GM12878 (cell line): ENCODE measurements around the gene ARHGEF11. TPM values are rescaled to one million over a fixed set of nuclear protein-coding genes. Genes with fewer than 3 reads are reported as not detected.

ENCODE experiments used
- ATAC-seq: fragments of 200-7000 bp; cut with Tn5 transposase; 3 replicates; pipeline ENCODE4 v1.9.1; 2020; ENCODE audit warnings: mild to moderate bottlenecking, moderate library complexity
- BruUV-seq: library from RNA; stranded (reverse); fragments of 400-500 nt; replicated peaks from 2 replicates; lab custom pipeline; 2021; lab: Mats Ljungman, UMichigan
- CTCF ChIA-PET: fragments of 300-600 bp; sonication (Branson Sonifier 250); formaldehyde crosslinking; extraction: SDS; loops from one replicate; lab custom pipeline; 2021; ENCODE audit warnings: inconsistent platforms; lab: Yijun Ruan, JAX
- POLR2A ChIA-PET: fragments of 350-600 bp; formaldehyde crosslinking; extraction: SDS; loops from one replicate; lab custom pipeline; 2021; ENCODE audit warnings: inconsistent platforms; lab: Charles Lee
- RAD21 ChIA-PET: fragments of 300-600 bp; sonication (Branson Sonifier 250); formaldehyde crosslinking; loops from one replicate; lab custom pipeline; 2023; ENCODE audit warnings: antibody characterized with exemption; ENCODE audit not compliant: unreplicated experiment; lab: Charles Lee
- SMC1A ChIA-PET: fragments of 300-600 bp; sonication (Branson Sonifier 250); formaldehyde crosslinking; loops from one replicate; lab custom pipeline; 2023; ENCODE audit not compliant: unreplicated experiment, uncharacterized antibody; lab: Charles Lee
- DNase-seq: peaks from one replicate; pipeline ENCODE4 v3.0.0-alpha.2; 2011; ENCODE audit warnings: low read depth, low spot score
- FAIRE-seq: peaks from 3 replicates; lab custom pipeline; 2011; peaks lifted over from hg19 to GRCh38; lab: Jason Lieb, UNC
- H2AFZ ChIP-seq: 2 replicates; pipeline ENCODE4 v1.6.0; 2011; ENCODE audit warnings: low read depth, low read length, control low read depth; ENCODE audit not compliant: control insufficient read depth
- H3K27ac ChIP-seq: 2 replicates; pipeline ENCODE4 v1.5.1; 2011; ENCODE audit warnings: control low read depth; ENCODE audit not compliant: control insufficient read depth, insufficient read depth
- H3K27me3 ChIP-seq, 2 experiments: replicated peaks in 1 of 2; 2 replicates each; pipeline versions ENCODE4 v1.6.0 to v1.6.1; 2011; ENCODE audit warnings: low read length in 1 of 2; ENCODE audit not compliant: control insufficient read depth in 2 of 2, insufficient read depth in 2 of 2
- H3K36me3 ChIP-seq, 2 experiments: 2 replicates each; pipeline ENCODE4 v1.5.1; 2011; ENCODE audit warnings: low read length in 1 of 2; ENCODE audit not compliant: control insufficient read depth in 2 of 2, insufficient read depth in 2 of 2
- H3K4me1 ChIP-seq: 2 replicates; pipeline ENCODE4 v1.6.1; 2011; ENCODE audit warnings: mild to moderate bottlenecking, low read length, moderate library complexity, mixed read lengths; ENCODE audit not compliant: control insufficient read depth, insufficient read depth
- H3K4me2 ChIP-seq: 2 replicates; pipeline ENCODE4 v1.6.0; 2011; ENCODE audit warnings: control low read depth; ENCODE audit not compliant: control insufficient read depth, insufficient read depth
- H3K4me3 ChIP-seq: fragments of 200-600 bp; sonication (generic); 2 replicates; pipeline ENCODE4 v1.5.1; 2016
- H3K79me2 ChIP-seq: 2 replicates; pipeline ENCODE4 v1.6.0; 2011; ENCODE audit warnings: low read length; ENCODE audit not compliant: control insufficient read depth, insufficient read depth
- H3K9ac ChIP-seq: 2 replicates; pipeline ENCODE4 v1.8.0; 2011; ENCODE audit warnings: low read length, control low read depth, mixed read lengths; ENCODE audit not compliant: control insufficient read depth, insufficient read depth
- H3K9me3 ChIP-seq: replicated peaks from 3 replicates; pipeline ENCODE4 v1.5.1; 2011; ENCODE audit warnings: mild to moderate bottlenecking, low read length; ENCODE audit not compliant: control insufficient read depth, insufficient read depth
- H4K20me1 ChIP-seq: 2 replicates; pipeline ENCODE4 v1.6.0; 2011; ENCODE audit not compliant: control insufficient read depth, insufficient read depth
- SUZ12 ChIP-seq: fragments of 200-600 bp; sonication (generic); IDR thresholded peaks from one replicate; pipeline ENCODE4 v1.6.1; 2018; ENCODE audit warnings: antibody characterized with exemption, mild to moderate bottlenecking; ENCODE audit not compliant: unreplicated experiment
- WGBS: methylation state at CpG from one replicate; pipeline ENCODE4 v1.1.6; 2016; ENCODE audit warnings: low lambda C conversion rate; ENCODE audit not compliant: insufficient replicate concordance, insufficient coverage; ENCODE audit errors: missing lambda C conversion rate; 5-methylcytosine and 5-hydroxymethylcytosine counted together
- in situ Hi-C: fragments of 300-500 bp; cut with MboI; formaldehyde crosslinking; loops from 9 replicates; pipeline ENCODE4 v1.14.3; 2018; ENCODE audit warnings: mixed read lengths
- intact Hi-C: fragments of 100-400 bp; cut with micrococcal nuclease; formaldehyde crosslinking; loops from one replicate; pipeline ENCODE4 v1.14.2; 2022; ENCODE audit not compliant: unreplicated experiment
- polyA plus RNA-seq, 11 experiments: library from polyadenylated mRNA; depleted of rRNA in 4 of 11; unstranded in 6 of 11; stranded (reverse) in 5 of 11; fragments of >200 nt; fragmentation: Nextera tagmentation in 4 of 11; fragmentation: Illumina TruSeq in 1 of 11; extraction: Ambion mirVana in 4 of 11; extraction: Trizol in 1 of 11; gene quantifications; 1 replicate in 1 of 11; 2 replicates in 10 of 11; pipeline versions ENCODE4 v1.2.1 to v1.2.3, GENCODE V29; 2011 to 2016; ENCODE audit warnings: inconsistent platforms in 2 of 11, missing spikeins in 2 of 11, low read depth in 1 of 11
- total RNA-seq, 4 experiments: library from RNA; depleted of rRNA in 3 of 4; stranded (reverse); fragments of >200 nt in 3 of 4; fragmentation: Illumina TruSeq in 1 of 4; extraction: Trizol in 1 of 4; gene quantifications; 2 replicates each; pipeline versions ENCODE4 v1.2.1 to v1.2.3, GENCODE V29; 2013 to 2021
- TF ChIP-seq, protein P1 (sequence below): IDR thresholded peaks from 2 replicates; pipeline ENCODE4 v1.6.1; 2011; ENCODE audit warnings: low read depth, low read length, improper control_type of control experiment, borderline replicate concordance

The ARHGEF11 gene
- total and polyA plus RNA-seq, 10 of the 15 experiments (the other 5 are each of a cell fraction or from before 2014, with no cell fraction given), result 0.05 to 12.7 (median 1.8) TPM

- CTCF ChIA-PET, result interaction anchor here (0.6 to 1.4 kb wide), 3 partner anchors 29 to 151 kb away, joined by 3 to 4 read pairs (median 3); no protein-coding TSS in a partner anchor
- intact Hi-C loops, result no loop called here
- no peak overlapping the region for H2AFZ ChIP-seq
- H3K36me3 ChIP-seq, result no peaks in the 10 kb centered on the region
- ATAC-seq, result no peak
- peak; percentile 77 for TF ChIP-seq SUZ12
- TF ChIP-seq, protein P1, sequence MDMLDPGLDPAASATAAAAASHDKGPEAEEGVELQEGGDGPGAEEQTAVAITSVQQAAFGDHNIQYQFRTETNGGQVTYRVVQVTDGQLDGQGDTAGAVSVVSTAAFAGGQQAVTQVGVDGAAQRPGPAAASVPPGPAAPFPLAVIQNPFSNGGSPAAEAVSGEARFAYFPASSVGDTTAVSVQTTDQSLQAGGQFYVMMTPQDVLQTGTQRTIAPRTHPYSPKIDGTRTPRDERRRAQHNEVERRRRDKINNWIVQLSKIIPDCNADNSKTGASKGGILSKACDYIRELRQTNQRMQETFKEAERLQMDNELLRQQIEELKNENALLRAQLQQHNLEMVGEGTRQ, result no peak
- TF ChIP-seq, all 136 proteins: peak for 1
- FAIRE-seq (no peak), DNase-seq (no peak)
- H4K20me1 ChIP-seq, result no peaks in the 10 kb centered on the region
- H3K9me3 ChIP-seq, result no peaks in the 10 kb centered on the region
- no peaks in the 10 kb centered on the region for H3K4me1 ChIP-seq
- H3K4me3 ChIP-seq, result no peak overlapping the region
- peaks cover 21 to 29% of the 10 kb centered on the region in 2 experiments for H3K27me3 ChIP-seq
- H3K27ac ChIP-seq, result no peak overlapping the region
- RAD21 ChIA-PET, result interaction anchor here (1.2 kb wide), 1 partner anchor 149 kb away, joined by 3 read pairs; no protein-coding TSS in a partner anchor
- WGBS, result 37% methylated on average over 53 of the region's 64 CpGs
- H3K79me2 ChIP-seq, result no peaks in the 10 kb centered on the region
- no peak overlapping the region for H3K9ac ChIP-seq
- in situ Hi-C loops, result no loop called here
- no peak overlapping the region for H3K4me2 ChIP-seq
- SMC1A ChIA-PET, result no interaction called here
- BruUV-seq, result no TSS peak
- POLR2A ChIA-PET, result interaction anchor here (0.7 kb wide), 1 partner anchor 789 kb away, joined by 3 read pairs; no protein-coding TSS in a partner anchor
These were observed 121.7 kb downstream of the ARHGEF11 start for GRCh38 chr1:156923670-156924477.
